Islet of Langerhans (tissue), 1 donor: ENCODE results near the gene KANTR.
"Not testable (repeated sequence)": the region's sequence is repeated elsewhere in the genome, so short reads cannot be mapped to it uniquely, and the experiment has no call there.

Experiments used
- FAIRE-seq: peaks from one replicate; lab custom pipeline; 2011; peaks lifted over from hg19 to GRCh38; lab: Jason Lieb, UNC

The KANTR gene

DNA sequence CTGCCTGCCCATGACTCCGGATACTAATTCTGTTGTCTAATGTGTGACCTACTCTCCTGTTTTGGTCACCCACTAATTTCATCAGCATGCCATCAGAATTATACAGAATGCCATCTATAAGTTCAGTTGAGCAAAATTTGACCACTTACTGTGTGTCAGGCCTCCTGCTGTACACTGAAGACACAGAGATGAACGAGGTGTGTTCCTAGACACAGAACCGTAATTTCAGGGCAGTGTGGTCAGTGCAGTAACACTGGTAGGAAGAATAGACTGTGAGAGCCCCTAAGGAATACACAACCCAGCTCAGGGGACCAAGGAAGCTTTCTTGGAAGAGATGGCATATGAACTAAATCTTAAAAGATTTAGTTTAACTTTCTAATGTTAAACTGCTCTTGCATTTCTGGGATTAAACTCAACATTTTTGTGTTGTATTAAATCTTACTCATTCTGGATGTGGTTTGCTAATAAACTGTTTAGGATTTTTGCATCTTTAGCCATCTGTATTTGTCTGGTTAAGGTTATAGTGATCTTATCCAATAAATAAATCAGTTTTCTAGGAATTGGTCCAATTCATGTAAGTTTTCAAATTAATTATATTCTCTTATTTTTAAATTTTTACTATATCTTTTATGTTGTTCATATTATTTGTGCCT is 34.3 kb downstream of the KANTR start:
- peak; percentile 36 for FAIRE-seq

DNA sequence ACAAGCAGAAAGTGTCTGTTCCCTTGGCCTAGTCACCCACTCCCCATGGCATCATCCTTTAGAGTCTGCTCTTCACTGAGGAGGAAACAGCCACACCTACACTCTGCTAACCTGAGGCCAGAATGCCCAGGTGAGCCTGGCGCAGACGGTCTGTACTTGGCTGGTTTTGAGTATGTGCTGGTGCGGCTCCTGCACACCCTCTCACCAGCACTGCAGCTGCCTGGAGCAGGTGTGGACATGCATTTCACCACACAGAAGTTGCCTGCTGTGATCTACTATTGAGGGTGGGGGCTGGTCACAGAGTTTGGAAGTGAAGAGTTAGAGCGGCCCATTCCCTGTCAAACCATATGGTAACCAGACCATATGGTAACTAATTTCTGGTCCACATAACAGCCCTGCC is 39.5 kb downstream of the KANTR start:
- no peak for FAIRE-seq

DNA sequence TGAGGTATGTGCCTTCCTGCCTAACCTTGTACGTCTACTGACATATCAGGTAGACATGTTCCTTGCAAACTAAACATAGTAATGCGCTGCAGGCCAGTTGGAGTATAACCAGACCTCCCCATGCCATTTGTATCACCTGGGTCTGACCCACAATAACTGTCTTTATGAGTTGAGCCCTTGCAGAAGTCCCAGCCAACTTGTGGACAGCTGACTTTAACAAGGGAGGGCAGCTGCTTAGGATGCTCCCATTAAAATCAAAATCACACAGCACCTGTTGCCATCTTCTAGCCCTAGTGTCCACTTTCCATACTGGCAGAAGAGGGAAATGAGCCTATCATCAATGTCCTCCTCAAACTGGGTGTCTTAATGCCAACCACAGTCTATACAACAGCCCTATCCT is 41.6 kb downstream of the KANTR start:
- FAIRE-seq, result no peak

DNA sequence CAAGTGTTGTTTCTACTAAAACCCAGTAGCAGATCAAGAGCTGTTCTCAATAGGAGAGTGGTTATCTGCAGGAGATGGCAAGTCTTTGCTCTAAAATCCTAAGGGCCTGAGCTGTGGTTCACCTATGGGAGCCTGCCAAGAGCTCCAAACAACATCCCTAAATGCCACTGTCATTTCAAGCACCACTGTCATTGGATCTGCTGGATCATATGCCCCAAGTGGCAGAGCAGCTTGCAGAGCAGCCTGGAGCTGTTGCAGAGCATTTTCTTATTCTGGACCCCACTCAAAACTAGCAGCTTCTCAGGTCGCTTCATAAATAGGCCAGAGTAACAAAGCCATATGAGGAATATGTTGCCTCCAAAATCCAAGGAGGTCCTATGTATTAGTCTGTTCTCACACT is 59.6 kb downstream of the KANTR start:
- FAIRE-seq, result no peak

DNA sequence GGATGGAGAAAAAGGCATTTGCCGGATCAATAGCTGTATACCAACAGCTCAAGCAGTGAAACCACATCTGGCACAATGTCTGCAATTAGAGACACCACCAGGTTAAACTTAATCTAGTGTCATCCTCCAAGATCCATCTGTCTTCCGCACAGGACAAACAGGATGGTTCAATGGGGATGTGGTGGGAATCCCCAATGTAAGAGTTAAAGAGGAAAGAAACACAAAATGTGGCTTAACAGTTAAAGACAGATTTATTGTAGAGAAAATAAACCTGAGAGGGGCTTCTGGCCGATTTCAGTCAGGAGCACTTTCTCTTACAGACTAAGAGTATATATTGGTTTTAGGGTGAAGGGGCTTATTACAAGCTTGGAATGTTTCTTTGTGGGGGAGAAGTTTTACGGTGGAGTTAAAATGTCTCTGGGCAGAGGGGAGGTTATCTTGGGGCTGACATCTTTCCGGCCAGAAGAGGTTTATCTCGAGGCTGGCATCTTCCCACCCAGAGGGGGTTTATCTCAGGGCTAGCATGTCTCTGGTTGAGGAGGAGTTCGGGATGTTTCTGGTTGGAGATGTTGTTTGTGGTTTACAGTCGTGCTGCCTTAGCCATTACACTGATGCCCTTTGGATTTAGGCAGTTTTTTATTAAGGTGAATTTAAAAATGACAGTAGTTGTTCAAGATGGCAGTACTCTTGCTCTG is 61.7 kb downstream of the KANTR start:
- FAIRE-seq, result no peak

DNA sequence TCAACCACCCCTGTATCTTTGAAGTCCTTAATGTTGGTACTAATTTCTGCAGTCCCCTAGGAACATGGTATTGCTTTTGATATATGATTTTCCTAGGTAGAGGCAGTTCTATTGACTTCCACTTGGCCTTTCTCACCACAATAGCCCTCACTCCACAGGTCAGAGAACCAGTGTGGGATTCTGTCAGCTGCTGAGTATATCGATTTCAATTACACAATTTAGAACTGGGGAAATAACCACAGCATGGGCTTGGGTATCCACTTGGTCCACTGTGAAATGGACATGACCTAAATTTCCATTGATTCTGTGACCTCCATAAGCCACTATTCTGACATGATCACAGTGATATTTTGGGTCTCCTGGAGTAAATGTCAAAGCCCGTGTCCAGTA is 62.3 kb downstream of the KANTR start:
- no peak for FAIRE-seq

DNA sequence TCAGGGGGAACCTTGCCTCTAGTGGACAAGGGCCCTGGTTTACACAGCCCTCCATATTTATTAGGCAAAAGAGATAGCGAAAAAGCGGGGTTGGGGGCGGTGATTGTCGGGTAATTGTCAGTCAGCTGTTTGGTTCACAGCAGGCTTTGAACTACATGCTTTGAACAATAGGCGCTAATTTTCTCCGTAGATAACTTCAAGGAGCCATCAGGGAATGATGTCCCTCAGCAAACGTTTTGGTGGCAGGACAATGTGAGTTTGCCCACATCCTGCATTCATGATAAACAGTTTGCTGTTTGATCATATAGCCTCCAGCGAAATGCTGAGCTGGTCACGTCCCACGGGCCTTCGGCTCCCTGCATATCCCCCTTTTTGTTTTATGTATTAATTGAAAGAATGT is 65.2 kb downstream of the KANTR start:
- FAIRE-seq, result no peak

DNA sequence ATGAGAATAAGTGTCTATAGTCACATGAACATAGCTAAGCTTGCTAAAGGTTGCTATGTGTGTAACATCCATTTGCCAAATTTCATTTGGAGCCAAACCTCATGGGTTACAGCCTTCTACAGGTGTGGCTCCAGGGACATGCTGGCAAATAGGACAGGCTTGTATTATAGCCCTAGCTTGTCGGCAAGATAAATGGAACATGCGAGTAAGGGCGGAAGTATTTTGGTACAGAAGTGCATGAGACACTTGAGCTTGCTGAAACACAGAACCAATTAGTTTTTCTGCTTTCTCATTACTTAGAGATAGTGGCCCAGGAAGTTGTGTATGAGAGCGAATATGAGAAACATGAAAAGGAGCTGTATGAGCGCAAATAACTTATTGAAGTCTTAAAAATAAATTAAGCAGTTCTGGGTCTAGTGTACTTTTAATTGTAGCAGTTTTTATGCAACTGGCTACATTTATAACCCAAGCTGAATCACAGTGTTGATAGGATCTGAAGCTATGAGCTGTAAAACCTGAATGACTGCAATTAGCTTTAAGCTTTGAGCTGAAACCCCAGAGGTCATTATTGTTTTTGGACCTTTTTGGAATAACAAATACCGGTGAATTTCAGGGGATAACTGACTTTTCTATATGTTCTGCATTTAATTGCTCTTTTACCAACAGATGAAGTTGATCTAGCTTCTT is 66.5 kb downstream of the KANTR start:
- no peak for FAIRE-seq

DNA sequence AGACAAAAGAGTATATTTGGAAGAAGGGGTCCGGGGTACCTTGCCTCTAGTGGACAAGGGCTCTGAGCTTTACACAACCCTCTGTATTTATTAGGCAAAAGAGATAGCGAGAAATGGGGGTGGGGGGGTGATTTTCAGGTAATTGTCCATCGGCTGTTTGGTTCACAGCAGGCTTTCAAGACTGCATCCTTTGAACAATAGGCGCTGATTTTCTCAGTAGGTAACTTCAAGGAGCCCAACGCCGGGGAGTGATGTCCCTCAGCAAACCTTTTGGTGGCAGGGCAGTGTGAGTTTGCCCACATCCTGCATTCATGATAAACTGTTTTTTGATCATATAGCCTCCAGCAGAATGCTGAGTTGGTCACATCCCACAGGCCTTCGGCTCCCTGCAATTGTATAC is 69.5 kb downstream of the KANTR start:
- no peak for FAIRE-seq

DNA sequence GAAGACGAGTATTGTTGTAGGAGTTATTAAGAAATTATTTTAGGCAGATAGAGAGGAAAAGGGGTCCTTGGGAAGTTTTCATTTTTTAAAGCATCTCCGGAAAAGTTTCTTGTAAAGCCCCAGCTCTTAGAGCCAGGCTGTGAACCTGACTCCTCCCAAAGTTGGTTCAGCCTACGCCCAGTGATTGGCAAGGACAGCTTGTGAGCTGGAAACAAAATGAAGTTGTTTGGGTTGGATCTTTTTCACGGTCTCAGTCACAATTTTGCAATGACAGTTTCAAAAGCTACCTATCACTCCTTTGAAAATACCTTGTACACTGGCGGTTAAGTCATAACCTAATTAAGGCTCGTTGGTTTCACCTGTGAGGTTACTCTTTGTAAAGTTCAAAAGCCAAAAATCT is 70.6 kb downstream of the KANTR start:
- FAIRE-seq, result not testable (repeated sequence)

DNA sequence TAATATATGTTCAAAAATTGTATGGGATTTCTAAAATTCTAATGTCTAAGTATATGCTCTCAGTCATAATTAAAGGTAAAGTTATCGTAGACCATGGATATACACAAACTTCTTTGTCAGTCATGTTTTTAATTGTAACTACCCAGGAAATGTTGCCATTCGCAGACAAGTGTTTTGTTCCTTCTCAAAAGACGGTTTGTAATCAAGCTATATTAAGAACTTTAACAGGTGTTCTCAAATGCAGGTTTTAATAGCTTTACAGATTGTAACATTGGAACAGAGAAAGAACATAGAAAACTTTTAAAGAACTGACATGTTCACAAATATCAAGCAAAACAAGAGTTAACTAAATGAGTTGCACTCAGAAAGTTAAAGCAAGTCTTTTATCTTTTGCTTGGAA is 72.2 kb downstream of the KANTR start:
- FAIRE-seq, result peak; percentile 43

DNA sequence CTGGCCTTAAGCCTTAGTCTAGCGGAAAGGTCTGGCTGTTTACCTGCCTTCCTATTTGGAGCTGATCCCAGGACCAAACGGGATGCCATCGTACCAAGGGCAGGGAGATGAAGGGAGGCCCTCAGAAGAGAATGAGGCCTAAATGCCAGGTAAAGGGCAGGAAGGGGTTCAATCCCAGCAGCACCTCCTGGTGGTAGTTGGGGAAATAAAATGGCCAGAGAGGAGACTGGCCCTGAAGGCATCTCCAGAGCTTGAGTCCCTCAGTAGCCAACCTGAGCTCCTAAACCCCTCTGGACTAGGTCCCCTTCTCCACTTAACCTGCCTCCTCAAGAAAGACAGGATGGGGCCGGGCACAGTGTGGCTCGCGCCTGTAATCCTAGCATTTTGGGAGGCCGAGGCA is 77.4 kb downstream of the KANTR start:
- FAIRE-seq, result no peak
